NT2/D1 (cell line): ENCODE results near the gene ZFYVE9.

ENCODE experiments used
- SUZ12 ChIP-seq: IDR thresholded peaks from 2 replicates; pipeline ENCODE4 v1.6.1; 2011; ENCODE audit not compliant: insufficient read length, insufficient read depth; ENCODE audit errors: extremely low read depth
- YY1 ChIP-seq: IDR thresholded peaks from 2 replicates; pipeline ENCODE4 v1.6.1; 2011; ENCODE audit not compliant: insufficient read length, insufficient read depth

DNA sequence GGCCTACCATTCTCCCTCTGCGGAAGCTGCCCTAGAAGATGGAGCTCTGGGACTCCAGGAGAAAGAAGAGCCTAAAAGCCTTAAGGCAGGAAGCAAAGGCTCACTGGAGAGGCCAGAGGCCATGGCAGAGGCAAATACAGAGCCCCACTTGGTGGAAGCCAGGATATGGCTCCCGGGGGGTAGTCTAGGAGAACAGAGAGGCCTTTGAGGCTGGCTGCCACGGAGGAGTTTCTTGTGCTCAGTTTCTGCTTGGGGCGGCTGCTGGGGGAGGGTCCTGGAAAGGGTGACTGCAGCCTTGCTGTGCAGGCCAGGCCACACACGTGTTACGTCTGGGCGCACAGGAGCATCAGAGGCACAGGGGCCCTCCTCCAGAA lies 218.7 kb downstream of the ZFYVE9 start:
- TF ChIP-seq YY1: no peak
- TF ChIP-seq SUZ12: no peak
